Epithelial cell of esophagus (primary cell): Measurements from ENCODE around the gene LRRK1.

Experiments
- DNase-seq: peaks from one replicate; pipeline ENCODE4 v3.0.0; 2010; ENCODE audit warnings: low read depth
- H3K4me3 ChIP-seq: 2 replicates; pipeline ENCODE4 v1.5.1; 2011; ENCODE audit warnings: mild to moderate bottlenecking, low read length, control low read depth
- TF ChIP-seq, protein P1 (sequence below): IDR thresholded peaks from 2 replicates; pipeline ENCODE4 v1.5.1; 2011; ENCODE audit warnings: low read depth, mild to moderate bottlenecking, low read length, control low read depth, inconsistent platforms; ENCODE audit not compliant: insufficient read depth; ENCODE audit errors: missing control alignments

LRRK1 gene

DNA sequence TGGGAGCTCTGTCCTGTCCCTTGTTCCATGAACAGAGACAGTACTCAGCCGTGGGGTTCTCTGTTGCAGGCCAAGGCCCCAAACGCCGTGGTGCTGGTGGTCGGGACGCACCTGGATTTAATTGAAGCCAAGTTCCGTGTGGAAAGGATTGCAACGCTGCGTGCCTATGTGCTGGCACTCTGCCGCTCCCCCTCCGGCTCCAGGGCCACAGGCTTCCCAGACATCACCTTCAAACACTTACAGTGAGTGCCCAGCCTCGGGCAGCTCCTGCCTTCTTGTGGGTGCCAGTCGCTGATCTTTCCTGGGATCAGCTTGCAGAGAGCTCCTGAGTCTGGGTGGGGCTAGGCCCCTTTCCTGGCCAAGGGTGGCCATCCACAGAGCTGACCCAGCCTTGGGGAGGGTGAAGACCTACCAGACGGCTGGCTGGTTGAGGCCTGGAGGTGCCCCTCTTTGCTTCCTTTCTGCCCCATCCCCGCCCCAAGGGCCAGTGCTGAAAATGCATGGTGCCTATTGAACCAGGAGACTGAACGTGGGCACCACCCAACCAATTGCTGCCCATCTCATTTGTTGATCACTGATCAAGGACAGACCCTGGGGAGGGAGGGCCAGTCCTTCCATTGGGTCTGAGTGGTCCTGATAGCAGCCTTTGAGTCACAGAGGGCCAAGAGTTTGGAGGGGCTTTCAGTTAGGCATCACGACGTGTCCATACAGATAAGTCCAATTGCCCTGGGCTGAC, 106.9 kb downstream of the LRRK1 start:
- H3K4me3 ChIP-seq, result no peak overlapping the region
- DNase-seq, result no peak
- TF ChIP-seq, protein P1, sequence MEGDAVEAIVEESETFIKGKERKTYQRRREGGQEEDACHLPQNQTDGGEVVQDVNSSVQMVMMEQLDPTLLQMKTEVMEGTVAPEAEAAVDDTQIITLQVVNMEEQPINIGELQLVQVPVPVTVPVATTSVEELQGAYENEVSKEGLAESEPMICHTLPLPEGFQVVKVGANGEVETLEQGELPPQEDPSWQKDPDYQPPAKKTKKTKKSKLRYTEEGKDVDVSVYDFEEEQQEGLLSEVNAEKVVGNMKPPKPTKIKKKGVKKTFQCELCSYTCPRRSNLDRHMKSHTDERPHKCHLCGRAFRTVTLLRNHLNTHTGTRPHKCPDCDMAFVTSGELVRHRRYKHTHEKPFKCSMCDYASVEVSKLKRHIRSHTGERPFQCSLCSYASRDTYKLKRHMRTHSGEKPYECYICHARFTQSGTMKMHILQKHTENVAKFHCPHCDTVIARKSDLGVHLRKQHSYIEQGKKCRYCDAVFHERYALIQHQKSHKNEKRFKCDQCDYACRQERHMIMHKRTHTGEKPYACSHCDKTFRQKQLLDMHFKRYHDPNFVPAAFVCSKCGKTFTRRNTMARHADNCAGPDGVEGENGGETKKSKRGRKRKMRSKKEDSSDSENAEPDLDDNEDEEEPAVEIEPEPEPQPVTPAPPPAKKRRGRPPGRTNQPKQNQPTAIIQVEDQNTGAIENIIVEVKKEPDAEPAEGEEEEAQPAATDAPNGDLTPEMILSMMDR, result no peak

DNA sequence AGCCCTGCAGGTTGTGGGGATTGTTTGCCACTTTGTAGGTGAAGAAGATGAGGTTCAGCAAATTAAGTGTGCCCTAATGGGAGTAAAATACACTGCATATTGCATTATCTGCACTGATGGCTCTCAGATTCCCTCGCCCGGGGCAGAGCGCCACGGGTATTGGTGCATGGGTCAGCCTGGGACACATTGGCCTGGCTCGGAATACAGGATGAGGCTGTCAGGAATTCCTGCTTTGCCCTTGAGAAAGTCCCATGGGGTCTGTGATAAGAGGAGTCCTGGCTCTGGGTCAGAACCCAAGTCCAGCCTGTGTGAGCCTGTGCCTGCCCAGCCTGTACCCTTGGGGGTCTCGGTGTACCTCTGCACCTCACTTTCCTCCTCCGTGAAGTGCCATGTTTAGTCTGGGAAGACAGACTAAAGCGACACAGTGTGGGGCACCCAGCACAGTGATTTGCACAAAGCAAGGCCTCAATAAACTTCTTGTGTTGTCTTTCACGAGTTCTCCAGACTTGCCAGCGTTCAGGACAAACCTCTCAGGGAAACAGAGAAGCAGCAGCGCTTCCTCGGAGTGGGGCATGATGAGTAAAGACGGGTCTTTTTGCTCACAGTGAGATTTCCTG, 107.6 kb downstream of the LRRK1 start:
- TF ChIP-seq, protein P1, result no peak
- H3K4me3 ChIP-seq, result no peak overlapping the region
- no peak for DNase-seq

DNA sequence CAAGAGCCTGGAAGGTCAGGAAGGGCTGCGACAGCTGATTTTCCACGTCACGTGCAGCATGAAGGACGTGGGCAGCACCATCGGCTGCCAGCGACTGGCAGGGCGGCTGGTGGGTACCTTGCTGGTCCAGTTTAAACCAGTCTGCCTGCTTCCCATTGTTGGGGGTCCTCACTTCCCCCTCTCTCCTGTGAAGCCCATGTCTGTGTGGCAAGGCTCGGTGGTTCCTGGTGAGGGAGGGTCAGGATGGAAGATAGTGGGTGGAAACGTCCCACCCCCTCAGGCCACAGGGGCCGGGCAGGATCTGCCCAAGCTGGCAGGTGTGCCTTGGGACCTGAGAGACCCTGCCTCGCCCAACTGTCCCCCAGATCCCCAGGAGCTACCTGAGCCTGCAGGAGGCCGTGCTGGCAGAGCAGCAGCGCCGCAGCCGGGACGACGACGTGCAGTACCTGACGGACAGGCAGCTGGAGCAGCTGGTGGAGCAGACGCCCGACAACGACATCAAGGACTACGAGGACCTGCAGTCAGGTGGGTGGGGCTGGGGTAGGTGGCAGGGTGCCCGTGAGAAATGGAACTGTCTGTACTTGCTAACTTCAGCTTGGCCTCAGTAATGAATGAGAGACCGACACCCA, 108.2 kb downstream of the LRRK1 start:
- TF ChIP-seq, protein P1, result no peak
- H3K4me3 ChIP-seq, result no peak overlapping the region
- peak; percentile 48 for DNase-seq

DNA sequence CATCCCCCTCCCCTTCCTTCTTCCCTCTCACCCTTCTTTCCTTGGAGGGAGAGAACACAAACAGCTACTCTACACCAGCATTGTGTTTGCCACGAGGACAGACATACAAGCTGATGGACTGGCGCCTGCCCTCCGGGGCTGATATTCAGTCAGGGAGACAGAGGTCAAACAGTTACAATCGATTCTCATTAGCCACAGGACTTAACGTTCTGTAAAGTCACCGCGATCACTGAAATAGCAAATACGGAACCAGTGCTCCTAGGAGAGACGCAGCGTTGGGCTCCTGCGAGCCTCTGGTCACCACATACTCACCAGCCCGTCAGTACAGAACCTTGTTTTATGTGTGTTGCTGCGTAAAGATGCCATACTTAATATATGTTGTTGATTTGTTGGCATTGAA, 108.8 kb downstream of the LRRK1 start:
- DNase-seq, result no peak
- TF ChIP-seq, protein P1, result no peak
- H3K4me3 ChIP-seq, result no peak overlapping the region

DNA sequence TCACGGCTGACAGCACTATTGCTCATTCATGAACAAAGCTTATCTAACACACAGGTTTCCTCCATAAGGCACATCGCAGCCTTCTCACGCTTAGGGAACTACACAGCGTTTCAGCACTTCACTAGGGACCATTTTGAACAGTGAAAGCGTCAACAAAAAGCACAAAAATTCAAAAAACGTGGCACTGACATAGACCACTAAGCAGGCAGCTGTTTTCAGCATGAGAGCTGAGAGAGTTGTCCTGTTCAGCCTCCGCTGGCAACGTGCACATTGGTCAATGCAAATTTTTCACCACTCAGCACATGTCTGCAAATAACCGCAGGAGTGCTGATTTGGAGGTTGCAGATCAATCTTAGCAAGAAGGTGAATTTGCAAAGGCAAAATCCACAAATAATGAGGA, 109.2 kb downstream of the LRRK1 start:
- no peak for DNase-seq
- H3K4me3 ChIP-seq, result no peak overlapping the region
- TF ChIP-seq, protein P1, result no peak

DNA sequence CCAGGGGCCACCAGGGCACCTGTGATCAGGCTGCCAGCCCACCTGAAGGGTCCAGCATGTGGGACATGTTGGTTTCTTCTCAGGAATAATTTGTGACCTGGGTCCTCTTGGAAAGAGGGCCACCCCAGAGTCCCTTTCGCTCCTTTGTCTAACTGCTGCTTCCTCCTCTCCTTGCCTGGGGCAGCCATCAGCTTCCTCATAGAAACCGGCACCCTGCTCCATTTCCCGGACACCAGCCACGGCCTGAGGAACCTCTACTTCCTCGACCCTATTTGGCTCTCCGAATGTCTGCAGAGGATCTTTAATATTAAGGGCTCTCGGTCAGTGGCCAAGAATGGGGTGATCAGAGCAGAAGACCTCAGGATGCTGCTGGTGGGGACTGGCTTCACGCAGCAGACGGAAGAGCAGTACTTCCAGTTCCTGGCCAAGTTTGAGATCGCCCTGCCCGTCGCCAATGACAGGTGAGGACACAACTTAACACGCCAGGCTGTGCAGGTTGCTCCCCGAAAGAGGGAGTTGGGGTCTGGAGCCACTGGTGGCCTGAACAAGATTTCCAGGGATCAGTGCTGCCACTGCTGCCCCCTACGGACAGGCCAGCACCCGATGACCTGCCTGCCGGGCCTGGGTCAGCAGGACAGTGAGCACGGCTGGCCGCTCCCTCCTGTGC, 109.7 kb downstream of the LRRK1 start:
- H3K4me3 ChIP-seq, result no peak overlapping the region
- TF ChIP-seq, protein P1, result no peak
- DNase-seq, result no peak
